ENCODE results near the gene ZCCHC2. TPM values are rescaled to one million over a fixed set of nuclear protein-coding genes. Genes with fewer than 3 reads are reported as not detected.
A peak's percentile ranks its signal among the peaks of the same experiment; 100 is the strongest.

The ZCCHC2 gene
- total RNA-seq, 1 donor from 2014 or later = 14.8 TPM

GRCh38 chr18:62536005-62536404 is 13.2 kb downstream of the ZCCHC2 start:
- TF ChIP-seq, protein P1, sequence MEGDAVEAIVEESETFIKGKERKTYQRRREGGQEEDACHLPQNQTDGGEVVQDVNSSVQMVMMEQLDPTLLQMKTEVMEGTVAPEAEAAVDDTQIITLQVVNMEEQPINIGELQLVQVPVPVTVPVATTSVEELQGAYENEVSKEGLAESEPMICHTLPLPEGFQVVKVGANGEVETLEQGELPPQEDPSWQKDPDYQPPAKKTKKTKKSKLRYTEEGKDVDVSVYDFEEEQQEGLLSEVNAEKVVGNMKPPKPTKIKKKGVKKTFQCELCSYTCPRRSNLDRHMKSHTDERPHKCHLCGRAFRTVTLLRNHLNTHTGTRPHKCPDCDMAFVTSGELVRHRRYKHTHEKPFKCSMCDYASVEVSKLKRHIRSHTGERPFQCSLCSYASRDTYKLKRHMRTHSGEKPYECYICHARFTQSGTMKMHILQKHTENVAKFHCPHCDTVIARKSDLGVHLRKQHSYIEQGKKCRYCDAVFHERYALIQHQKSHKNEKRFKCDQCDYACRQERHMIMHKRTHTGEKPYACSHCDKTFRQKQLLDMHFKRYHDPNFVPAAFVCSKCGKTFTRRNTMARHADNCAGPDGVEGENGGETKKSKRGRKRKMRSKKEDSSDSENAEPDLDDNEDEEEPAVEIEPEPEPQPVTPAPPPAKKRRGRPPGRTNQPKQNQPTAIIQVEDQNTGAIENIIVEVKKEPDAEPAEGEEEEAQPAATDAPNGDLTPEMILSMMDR (conservative IDR thresholded peaks at IDR 0.05; ENCODE audit: low read depth, low read length) = no peak
- H3K4me3 ChIP-seq (ENCODE audit: low read depth, low read length) = no peak overlapping the region
- no peak for DNase-seq (ENCODE audit: low read depth)

DNA sequence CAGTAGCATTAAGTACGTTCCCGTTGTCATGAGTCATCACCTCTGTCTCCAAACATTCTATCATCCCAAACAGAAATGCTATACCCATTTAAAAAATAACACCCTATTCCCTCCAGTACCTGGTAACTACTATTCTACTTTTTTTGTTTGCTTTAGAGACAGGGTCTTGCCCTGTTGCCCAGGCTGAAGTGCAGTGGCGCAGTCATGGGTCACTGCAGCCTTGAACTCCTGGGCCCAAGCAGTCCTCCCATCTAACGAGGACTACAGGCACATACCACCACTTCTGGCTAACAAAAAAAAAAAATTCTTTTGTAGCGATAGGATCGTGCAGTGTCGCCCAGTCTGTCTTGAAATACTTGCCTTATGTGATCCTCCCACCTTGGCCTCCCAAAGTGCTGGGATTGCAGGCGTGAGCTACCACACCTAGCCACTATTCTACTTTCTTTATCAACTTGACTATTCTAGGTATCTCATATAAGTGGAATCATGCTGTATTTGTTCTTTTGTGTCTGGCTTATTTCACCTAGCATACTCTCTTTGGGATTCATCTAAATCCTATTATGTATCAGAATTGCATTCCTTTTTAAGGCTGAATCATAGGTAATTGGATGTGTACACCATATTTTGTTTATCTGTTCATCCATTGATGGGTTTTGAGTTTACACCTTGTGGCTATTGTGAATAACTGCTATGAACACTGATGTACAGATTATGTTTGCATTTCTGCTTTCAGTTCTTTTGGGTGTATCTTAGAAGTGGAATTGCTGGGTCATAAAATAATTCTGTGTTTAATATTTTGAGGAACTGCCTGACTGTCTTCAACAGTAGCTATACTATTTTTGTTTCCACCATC is 14.4 kb downstream of the ZCCHC2 start:
- no peak for DNase-seq (ENCODE audit: low read depth)
- TF ChIP-seq, protein P1 (conservative IDR thresholded peaks at IDR 0.05; ENCODE audit: low read depth, low read length) = no peak
- H3K4me3 ChIP-seq (ENCODE audit: low read depth, low read length) = no peak overlapping the region

- TF ChIP-seq, protein P1 (conservative IDR thresholded peaks at IDR 0.05; ENCODE audit: low read depth, low read length) = no peak
- DNase-seq (ENCODE audit: low read depth) = no peak
- H3K4me3 ChIP-seq (ENCODE audit: low read depth, low read length) = no peak overlapping the region
Measured at GRCh38 chr18:62537946-62538345, 15.1 kb downstream of the ZCCHC2 start.

DNA sequence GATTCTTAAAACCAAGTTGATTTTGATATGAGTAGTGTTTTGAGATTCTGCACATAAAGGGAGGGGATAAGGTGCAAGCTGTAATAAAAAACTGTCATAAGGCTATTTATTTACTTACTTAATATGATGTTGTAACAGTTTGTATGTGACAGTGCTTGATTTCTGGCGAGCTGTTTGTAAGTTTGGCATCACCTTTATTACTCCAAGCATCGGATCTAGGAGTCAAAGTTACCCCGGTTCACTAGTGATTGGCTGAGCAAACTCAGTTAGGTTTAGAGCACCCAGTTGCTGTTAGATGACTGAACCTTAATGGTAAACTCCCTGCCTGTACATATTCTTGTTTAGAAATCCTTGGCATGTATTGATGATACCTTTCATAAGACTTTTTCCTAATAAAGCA is 16.1 kb downstream of the ZCCHC2 start:
- DNase-seq (ENCODE audit: low read depth) = no peak
- TF ChIP-seq, protein P1 (conservative IDR thresholded peaks at IDR 0.05; ENCODE audit: low read depth, low read length) = no peak
- H3K4me3 ChIP-seq (ENCODE audit: low read depth, low read length) = no peak overlapping the region

DNA sequence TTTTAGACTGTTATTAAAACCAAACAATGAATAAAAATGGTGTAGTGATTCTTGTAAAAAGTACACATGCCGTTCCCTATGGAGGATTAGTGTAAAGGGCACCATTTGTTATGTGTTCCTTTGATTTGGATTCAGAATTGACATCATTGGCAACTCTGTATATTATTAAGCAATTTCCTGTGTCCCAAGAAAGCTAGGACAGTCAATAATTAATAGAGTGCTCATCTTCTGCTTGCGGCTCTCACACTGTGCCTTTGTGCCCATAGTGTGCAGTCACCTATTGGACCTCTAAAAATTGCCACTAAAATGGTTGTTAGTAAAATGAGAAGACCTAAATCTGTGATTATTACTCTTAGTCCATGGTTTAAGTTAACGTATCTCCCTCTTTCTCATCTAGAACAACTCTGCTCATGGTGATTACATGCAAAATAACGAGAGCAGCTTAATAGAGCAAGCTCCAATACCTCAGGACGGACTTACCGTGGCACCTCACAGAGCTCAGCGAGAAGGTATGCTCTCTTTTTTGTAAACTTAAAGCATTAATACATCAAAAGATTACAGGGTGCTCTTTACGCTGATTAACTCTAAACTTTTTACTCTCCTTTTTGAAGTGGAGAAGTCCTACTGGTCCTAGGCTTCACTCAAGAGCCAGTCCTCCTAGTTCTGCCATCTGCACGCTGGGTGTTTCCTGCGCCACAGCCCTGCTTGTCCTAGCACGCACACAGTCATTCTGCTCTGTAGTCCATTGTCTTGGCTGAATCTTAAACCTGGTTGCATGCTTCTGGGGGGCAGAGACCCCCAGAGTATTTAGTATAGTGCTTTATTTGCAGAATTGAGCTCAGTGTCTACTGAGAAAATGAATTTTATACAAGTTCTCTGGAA is 16.7 kb downstream of the ZCCHC2 start:
- H3K4me3 ChIP-seq (ENCODE audit: low read depth, low read length) = peak overlapping the region; percentile 52
- no peak for DNase-seq (ENCODE audit: low read depth)
- TF ChIP-seq, protein P1 (conservative IDR thresholded peaks at IDR 0.05; ENCODE audit: low read depth, low read length) = no peak

DNA sequence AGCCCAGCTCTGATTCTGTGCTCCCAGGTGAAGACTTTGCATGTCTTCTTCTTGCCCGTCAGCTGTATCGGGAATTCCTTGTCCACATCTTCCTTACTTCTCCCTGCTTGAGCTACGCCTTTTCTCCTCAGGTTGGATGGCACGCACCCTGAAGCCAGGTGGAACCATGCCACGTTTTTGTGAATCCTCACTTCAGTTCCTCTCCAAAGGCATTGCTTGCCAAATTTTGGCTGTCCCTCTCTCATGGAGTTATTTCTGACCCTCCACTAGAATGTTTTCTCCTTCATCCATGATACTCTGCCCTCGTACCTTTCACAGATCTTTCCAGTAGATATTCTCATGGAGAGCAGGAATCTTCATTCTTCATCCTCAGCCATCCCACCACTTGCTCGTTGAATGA is 20.2 kb downstream of the ZCCHC2 start:
- TF ChIP-seq, protein P1 (conservative IDR thresholded peaks at IDR 0.05; ENCODE audit: low read depth, low read length) = no peak
- H3K4me3 ChIP-seq (ENCODE audit: low read depth, low read length) = no peak overlapping the region
- DNase-seq (ENCODE audit: low read depth) = no peak

All from epithelial cell of proximal tubule (primary cell).